Liver (tissue), 9 donors: ENCODE results near the gene PSMD4. TPM values are rescaled to one million over a fixed set of nuclear protein-coding genes. Genes with fewer than 3 reads are reported as not detected.

Experiments used
- DNase-seq: peaks from one replicate; pipeline ENCODE4 v3.0.0-alpha.2; 2017; ENCODE audit warnings: low spot score
- H3K27ac ChIP-seq, 2 donors: one replicate each; pipeline ENCODE4 v1.7.0; 2013; ENCODE audit warnings: inconsistent platforms in 2 of 2, low read length in 2 of 2, control low read depth in 1 of 2, low read depth in 1 of 2, mild to moderate bottlenecking in 1 of 2
- H3K27me3 ChIP-seq, 4 donors: one replicate each; pipeline versions ENCODE4 v1.6.1 to v1.7.0; 2013; ENCODE audit warnings: low read length in 3 of 4, inconsistent platforms in 1 of 4, mild to moderate bottlenecking in 1 of 4, moderate library complexity in 1 of 4; ENCODE audit not compliant: control insufficient read depth in 4 of 4, insufficient read depth in 4 of 4
- H3K36me3 ChIP-seq, 4 donors: one replicate each; pipeline versions ENCODE4 v1.6.1 to v1.7.0; 2013; ENCODE audit warnings: low read length in 3 of 4, mild to moderate bottlenecking in 3 of 4, low read depth in 1 of 4, moderate library complexity in 1 of 4; ENCODE audit not compliant: control insufficient read depth in 4 of 4, insufficient read depth in 3 of 4
- H3K4me1 ChIP-seq, 4 donors: one replicate each; pipeline versions ENCODE4 v1.6.1 to v1.7.0; 2013; ENCODE audit warnings: low read length in 3 of 4, mild to moderate bottlenecking in 3 of 4, moderate library complexity in 1 of 4; ENCODE audit not compliant: control insufficient read depth in 4 of 4, insufficient read depth in 4 of 4
- H3K4me3 ChIP-seq, 3 donors: one replicate each; pipeline versions ENCODE4 v1.6.1 to v1.7.0; 2013; ENCODE audit warnings: low read length in 3 of 3, control low read depth in 1 of 3, low read depth in 1 of 3, mild to moderate bottlenecking in 1 of 3
- H3K9ac ChIP-seq, 2 donors: one replicate each; pipeline ENCODE4 v1.7.0; 2013; ENCODE audit warnings: low read length in 2 of 2, mild to moderate bottlenecking in 2 of 2, moderate library complexity in 2 of 2, control low read depth in 1 of 2, low read depth in 1 of 2
- H3K9me3 ChIP-seq, 4 donors: one replicate each; pipeline versions ENCODE4 v1.6.1 to v1.7.0; 2013; ENCODE audit warnings: low read length in 3 of 4; ENCODE audit not compliant: control insufficient read depth in 4 of 4
- EGR1 ChIP-seq, 2 donors: IDR thresholded peaks; 2 replicates each; pipeline ENCODE4 v1.6.1; 2016 to 2018; ENCODE audit warnings: antibody characterized with exemption in 2 of 2, low read depth in 2 of 2
- FOXA1 ChIP-seq: IDR thresholded peaks from 2 replicates; pipeline ENCODE4 v1.6.1; 2016; ENCODE audit warnings: antibody characterized with exemption
- GABPA ChIP-seq, 2 donors: IDR thresholded peaks in 1 of 2; conservative IDR thresholded peaks in 1 of 2; 2 replicates each; pipeline ENCODE4 v1.6.1; 2016; ENCODE audit warnings: antibody characterized with exemption in 2 of 2, mild to moderate bottlenecking in 1 of 2, moderate library complexity in 1 of 2
- HNF4A ChIP-seq, 2 donors: conservative IDR thresholded peaks; 2 replicates each; pipeline ENCODE4 v1.6.1; 2016; ENCODE audit warnings: antibody characterized with exemption in 2 of 2, mild to moderate bottlenecking in 2 of 2
- HNF4G ChIP-seq: IDR thresholded peaks from 2 replicates; pipeline ENCODE4 v1.6.1; 2016; ENCODE audit warnings: antibody characterized with exemption
- NR2F2 ChIP-seq: IDR thresholded peaks from 2 replicates; pipeline ENCODE4 v1.6.1; 2016; ENCODE audit warnings: antibody characterized with exemption
- RXRA ChIP-seq, 2 donors: IDR thresholded peaks; 2 replicates each; pipeline ENCODE4 v1.6.1; 2017 to 2018; ENCODE audit warnings: antibody characterized with exemption in 2 of 2, mild to moderate bottlenecking in 1 of 2
- SP1 ChIP-seq: IDR thresholded peaks from 2 replicates; pipeline ENCODE4 v1.6.1; 2018; ENCODE audit warnings: antibody characterized with exemption, mild to moderate bottlenecking
- TAF1 ChIP-seq: conservative IDR thresholded peaks from 2 replicates; pipeline ENCODE4 v1.6.1; 2016; ENCODE audit warnings: antibody characterized with exemption, mild to moderate bottlenecking
- YY1 ChIP-seq: IDR thresholded peaks from 2 replicates; pipeline ENCODE4 v1.6.1; 2016; ENCODE audit warnings: antibody characterized with exemption, mild to moderate bottlenecking
- WGBS: extraction: QIAGEN DNeasy Blood & Tissue Kit; methylation state at CpG from one replicate; pipeline ENCODE4 v1.1.7; 2013; 5-methylcytosine and 5-hydroxymethylcytosine counted together
- polyA plus RNA-seq, 2 donors: library from polyadenylated mRNA; stranded (reverse) in 1 of 2; unstranded in 1 of 2; fragments of 200-250 nt in 1 of 2; fragments of >200 nt in 1 of 2; fragmentation: Nextera tagmentation in 1 of 2; extraction: Ambion mirVana in 1 of 2; gene quantifications; one replicate each; pipeline versions ENCODE4 v1.2.1 to v1.2.3, GENCODE V29; 2013 to 2015
- total RNA-seq, 2 donors: library from RNA; depleted of rRNA; stranded (reverse); fragments of >200 nt; gene quantifications; one replicate each; pipeline ENCODE4 v1.2.3, GENCODE V29; 2014
- TF ChIP-seq, protein P1 (sequence below): fragments of 150-350 bp; IDR thresholded peaks from 2 replicates; pipeline ENCODE4 v1.5.1; 2017; ENCODE audit warnings: improper control_type of control experiment, low read depth, low read length; ENCODE audit not compliant: missing input control
- TF ChIP-seq, protein P2 (sequence below): IDR thresholded peaks from 2 replicates; pipeline ENCODE4 v1.6.1; 2016; ENCODE audit warnings: antibody characterized with exemption, mild to moderate bottlenecking
- TF ChIP-seq, protein P3 (sequence below): IDR thresholded peaks from 2 replicates; pipeline ENCODE4 v1.6.1; 2016; ENCODE audit warnings: antibody characterized with exemption
- TF ChIP-seq, protein P4 (sequence below): IDR thresholded peaks from 2 replicates; pipeline ENCODE4 v1.6.1; 2016; ENCODE audit warnings: antibody characterized with exemption
- TF ChIP-seq, protein P5 (sequence below): IDR thresholded peaks from 2 replicates; pipeline ENCODE4 v1.6.1; 2016; ENCODE audit warnings: antibody characterized with exemption
- donor health status: healthy.
- donor health status: healthy.
- donor health status: healthy.
- donor health status: healthy.
- donor health status: healthy.

PSMD4 gene
- total and polyA plus RNA-seq, 4 donors = 77.7 to 108 (median 87.0) TPM

DNA sequence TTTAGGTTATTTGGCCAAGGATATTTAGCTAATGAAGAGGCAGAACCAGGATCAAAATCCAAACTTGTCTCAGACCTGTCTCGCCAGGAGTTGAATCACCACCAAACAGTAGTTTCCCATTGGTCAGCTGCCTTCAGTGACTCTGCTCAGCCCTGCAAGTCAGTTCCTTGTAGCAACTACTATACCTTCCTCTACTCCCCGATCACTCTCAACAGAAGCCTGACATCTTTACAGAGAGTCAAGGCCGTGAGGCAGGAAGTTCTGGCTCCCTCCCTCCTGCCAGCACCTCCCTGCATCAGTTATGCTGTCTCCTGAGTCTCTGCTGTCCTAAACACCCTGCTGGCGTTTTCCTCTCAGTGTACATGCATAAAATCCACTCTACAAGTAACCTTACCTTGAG, 13.2 kb downstream of the PSMD4 start:
- no peak overlapping the region for H3K9ac ChIP-seq
- no peak overlapping the region for H3K27ac ChIP-seq
- TF ChIP-seq YY1 (no peak), HNF4A (conservative IDR thresholded peaks at IDR 0.05) (no peak), TAF1 (no peak), HNF4G (no peak), RXRA (IDR thresholded peaks at IDR 0.05) (no peak), FOXA1 (no peak), NR2F2 (no peak), GABPA (IDR thresholded peaks at IDR 0.05 in 1 of 2, conservative IDR thresholded peaks at IDR 0.05 in 1 of 2) (no peak), SP1 (no peak), EGR1 (IDR thresholded peaks at IDR 0.05; ENCODE audit: low read depth in 2 of 2) (no peak)
- TF ChIP-seq, protein P1, sequence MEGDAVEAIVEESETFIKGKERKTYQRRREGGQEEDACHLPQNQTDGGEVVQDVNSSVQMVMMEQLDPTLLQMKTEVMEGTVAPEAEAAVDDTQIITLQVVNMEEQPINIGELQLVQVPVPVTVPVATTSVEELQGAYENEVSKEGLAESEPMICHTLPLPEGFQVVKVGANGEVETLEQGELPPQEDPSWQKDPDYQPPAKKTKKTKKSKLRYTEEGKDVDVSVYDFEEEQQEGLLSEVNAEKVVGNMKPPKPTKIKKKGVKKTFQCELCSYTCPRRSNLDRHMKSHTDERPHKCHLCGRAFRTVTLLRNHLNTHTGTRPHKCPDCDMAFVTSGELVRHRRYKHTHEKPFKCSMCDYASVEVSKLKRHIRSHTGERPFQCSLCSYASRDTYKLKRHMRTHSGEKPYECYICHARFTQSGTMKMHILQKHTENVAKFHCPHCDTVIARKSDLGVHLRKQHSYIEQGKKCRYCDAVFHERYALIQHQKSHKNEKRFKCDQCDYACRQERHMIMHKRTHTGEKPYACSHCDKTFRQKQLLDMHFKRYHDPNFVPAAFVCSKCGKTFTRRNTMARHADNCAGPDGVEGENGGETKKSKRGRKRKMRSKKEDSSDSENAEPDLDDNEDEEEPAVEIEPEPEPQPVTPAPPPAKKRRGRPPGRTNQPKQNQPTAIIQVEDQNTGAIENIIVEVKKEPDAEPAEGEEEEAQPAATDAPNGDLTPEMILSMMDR = no peak
- TF ChIP-seq, protein P2, sequence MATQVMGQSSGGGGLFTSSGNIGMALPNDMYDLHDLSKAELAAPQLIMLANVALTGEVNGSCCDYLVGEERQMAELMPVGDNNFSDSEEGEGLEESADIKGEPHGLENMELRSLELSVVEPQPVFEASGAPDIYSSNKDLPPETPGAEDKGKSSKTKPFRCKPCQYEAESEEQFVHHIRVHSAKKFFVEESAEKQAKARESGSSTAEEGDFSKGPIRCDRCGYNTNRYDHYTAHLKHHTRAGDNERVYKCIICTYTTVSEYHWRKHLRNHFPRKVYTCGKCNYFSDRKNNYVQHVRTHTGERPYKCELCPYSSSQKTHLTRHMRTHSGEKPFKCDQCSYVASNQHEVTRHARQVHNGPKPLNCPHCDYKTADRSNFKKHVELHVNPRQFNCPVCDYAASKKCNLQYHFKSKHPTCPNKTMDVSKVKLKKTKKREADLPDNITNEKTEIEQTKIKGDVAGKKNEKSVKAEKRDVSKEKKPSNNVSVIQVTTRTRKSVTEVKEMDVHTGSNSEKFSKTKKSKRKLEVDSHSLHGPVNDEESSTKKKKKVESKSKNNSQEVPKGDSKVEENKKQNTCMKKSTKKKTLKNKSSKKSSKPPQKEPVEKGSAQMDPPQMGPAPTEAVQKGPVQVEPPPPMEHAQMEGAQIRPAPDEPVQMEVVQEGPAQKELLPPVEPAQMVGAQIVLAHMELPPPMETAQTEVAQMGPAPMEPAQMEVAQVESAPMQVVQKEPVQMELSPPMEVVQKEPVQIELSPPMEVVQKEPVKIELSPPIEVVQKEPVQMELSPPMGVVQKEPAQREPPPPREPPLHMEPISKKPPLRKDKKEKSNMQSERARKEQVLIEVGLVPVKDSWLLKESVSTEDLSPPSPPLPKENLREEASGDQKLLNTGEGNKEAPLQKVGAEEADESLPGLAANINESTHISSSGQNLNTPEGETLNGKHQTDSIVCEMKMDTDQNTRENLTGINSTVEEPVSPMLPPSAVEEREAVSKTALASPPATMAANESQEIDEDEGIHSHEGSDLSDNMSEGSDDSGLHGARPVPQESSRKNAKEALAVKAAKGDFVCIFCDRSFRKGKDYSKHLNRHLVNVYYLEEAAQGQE = no peak
- TF ChIP-seq, protein P3, sequence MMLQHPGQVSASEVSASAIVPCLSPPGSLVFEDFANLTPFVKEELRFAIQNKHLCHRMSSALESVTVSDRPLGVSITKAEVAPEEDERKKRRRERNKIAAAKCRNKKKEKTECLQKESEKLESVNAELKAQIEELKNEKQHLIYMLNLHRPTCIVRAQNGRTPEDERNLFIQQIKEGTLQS = no peak
- TF ChIP-seq, protein P4, sequence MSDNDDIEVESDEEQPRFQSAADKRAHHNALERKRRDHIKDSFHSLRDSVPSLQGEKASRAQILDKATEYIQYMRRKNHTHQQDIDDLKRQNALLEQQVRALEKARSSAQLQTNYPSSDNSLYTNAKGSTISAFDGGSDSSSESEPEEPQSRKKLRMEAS = no peak
- peaks cover 9 to 26% (median 24%) of the 10 kb centered on the region in 4 donors for H3K4me1 ChIP-seq
- no peaks in the 10 kb centered on the region for H3K27me3 ChIP-seq
- WGBS = 80% methylated on average over 4 of the region's 4 CpGs
- H3K4me3 ChIP-seq = no peak overlapping the region
- peaks cover 6 to 28% (median 12%) of the 10 kb centered on the region in 4 donors for H3K36me3 ChIP-seq
- H3K9me3 ChIP-seq = no peaks in the 10 kb centered on the region
- no peak for DNase-seq

DNA sequence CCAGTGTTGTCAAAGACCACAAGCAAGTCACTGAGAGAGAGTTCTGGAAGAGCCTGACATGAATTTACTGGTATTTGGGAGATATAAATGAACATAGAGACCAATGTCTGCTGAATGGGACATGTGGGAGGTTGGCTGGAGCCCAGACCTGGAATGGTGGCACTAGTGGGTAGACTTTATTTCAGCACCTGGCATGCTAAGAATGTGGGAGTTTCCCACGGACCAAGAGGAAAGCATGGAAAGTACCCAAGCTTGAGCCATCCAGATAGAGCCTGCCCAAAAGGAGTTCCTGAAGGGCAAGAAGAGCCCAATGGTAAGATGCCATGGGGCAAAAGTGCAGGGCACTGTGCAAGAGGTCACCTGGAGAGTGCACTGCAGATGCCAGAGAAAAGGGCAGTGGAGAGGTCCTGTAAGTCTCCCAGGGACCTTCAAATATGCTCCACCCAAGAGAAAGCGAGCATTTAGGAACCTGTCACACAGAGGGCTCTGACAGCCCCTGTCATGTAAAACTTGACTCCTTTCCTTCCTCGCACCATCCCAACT, 19.5 kb downstream of the PSMD4 start:
- H3K4me1 ChIP-seq = peaks cover 0 to 5% (median 0%) of the 10 kb centered on the region in 4 donors

More for the DNA sequence above, 19.5 kb downstream of the PSMD4 start:
- Histone ChIP-seq H3K4me3 (no peak overlapping the region), H3K27me3 (no peaks in the 10 kb centered on the region), H3K36me3 (peaks cover 0 to 6% (median 2%) of the 10 kb centered on the region in 4 donors), H3K27ac (no peak overlapping the region), H3K9ac (no peak overlapping the region), H3K9me3 (no peaks in the 10 kb centered on the region)
- no peak for DNase-seq
- 80% methylated on average over 3 of the region's 3 CpGs for WGBS
- TF ChIP-seq, protein P5, sequence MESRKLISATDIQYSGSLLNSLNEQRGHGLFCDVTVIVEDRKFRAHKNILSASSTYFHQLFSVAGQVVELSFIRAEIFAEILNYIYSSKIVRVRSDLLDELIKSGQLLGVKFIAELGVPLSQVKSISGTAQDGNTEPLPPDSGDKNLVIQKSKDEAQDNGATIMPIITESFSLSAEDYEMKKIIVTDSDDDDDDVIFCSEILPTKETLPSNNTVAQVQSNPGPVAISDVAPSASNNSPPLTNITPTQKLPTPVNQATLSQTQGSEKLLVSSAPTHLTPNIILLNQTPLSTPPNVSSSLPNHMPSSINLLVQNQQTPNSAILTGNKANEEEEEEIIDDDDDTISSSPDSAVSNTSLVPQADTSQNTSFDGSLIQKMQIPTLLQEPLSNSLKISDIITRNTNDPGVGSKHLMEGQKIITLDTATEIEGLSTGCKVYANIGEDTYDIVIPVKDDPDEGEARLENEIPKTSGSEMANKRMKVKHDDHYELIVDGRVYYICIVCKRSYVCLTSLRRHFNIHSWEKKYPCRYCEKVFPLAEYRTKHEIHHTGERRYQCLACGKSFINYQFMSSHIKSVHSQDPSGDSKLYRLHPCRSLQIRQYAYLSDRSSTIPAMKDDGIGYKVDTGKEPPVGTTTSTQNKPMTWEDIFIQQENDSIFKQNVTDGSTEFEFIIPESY = no peak
- TF ChIP-seq, protein P1 = no peak
- TF ChIP-seq NR2F2 (no peak), GABPA (IDR thresholded peaks at IDR 0.05 in 1 of 2, conservative IDR thresholded peaks at IDR 0.05 in 1 of 2) (no peak), RXRA (IDR thresholded peaks at IDR 0.05) (no peak)
- TF ChIP-seq, protein P3 = no peak
